ENCODE results near the gene STAU1.

The STAU1 gene, protein sequence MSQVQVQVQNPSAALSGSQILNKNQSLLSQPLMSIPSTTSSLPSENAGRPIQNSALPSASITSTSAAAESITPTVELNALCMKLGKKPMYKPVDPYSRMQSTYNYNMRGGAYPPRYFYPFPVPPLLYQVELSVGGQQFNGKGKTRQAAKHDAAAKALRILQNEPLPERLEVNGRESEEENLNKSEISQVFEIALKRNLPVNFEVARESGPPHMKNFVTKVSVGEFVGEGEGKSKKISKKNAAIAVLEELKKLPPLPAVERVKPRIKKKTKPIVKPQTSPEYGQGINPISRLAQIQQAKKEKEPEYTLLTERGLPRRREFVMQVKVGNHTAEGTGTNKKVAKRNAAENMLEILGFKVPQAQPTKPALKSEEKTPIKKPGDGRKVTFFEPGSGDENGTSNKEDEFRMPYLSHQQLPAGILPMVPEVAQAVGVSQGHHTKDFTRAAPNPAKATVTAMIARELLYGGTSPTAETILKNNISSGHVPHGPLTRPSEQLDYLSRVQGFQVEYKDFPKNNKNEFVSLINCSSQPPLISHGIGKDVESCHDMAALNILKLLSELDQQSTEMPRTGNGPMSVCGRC

DNA sequence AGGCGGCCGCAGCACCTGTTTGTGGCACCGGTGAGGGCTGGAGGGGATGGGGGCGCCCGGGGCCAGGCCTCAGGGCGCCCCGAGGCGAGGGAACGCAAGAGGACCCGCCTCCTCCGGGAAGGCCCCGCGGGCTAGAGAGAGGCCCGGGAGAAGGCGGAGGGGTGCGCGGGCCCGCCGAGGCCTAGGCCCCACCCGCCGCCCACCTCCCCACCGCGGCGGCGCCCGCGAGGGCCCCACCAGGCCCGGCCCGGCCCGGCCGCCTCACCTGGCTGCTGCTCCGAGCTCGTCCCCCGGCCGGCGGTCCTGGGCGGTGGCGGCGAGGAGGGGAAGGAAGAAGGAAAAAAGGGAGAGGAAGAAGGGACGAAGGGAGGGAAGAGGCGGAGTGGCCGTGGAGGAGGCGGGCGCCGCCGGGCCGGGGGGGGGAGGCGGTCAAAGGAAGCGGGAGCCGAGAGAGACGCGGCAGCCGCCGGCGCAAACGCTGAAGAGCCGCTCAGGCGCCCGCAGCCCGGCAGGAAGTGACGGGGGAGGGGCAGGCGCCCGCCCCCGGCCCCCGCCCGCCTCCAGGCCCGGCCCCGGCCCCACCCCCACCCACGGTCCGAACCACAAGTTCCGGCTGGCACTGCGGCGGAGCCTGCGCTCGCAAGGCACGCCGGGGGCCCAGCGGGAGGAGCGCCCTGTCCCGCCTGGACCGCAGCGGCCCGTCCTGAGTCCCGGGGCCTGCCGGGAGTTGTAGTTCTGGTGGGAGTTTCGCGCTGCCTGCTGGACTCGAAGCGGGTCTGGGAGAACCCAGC lies at the start of gene STAU1:
Gene STAU1, minus strand, starts transcription at position 484 of the 791 bp plus-strand sequence. CDS start 22,133 bp downstream, outside the sequence.
- no peak for TF ChIP-seq GATA1 (IDR thresholded peaks at IDR 0.05; ENCODE audit: low read depth, low read length)
- peak; percentile 12 for TF ChIP-seq POLR2A (IDR thresholded peaks at IDR 0.05; ENCODE audit: low read length)

DNA sequence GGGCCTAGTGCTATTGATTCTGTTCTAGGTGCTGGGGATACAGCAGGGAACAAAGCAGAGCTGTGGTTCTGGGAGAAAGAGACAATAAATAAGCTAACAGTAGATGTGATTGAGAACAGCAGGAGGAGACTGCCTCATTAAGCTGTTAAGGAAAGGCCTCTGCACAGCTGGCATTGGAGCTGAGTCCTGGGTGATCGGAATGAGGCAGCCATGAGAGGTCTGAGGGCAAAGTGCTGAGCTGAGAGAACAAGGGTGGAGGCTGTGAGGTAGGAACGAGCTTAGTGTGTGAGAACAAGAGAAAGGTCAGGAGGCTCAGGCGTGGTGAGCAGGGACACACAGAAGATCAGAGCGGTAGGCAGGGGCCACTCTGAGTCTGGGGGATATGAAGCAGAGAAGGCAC lies 49.4 kb upstream of the STAU1 start:
- TF ChIP-seq GATA1 (IDR thresholded peaks at IDR 0.05; ENCODE audit: low read depth, low read length) (no peak), POLR2A (IDR thresholded peaks at IDR 0.05; ENCODE audit: low read length) (no peak)
- DNase-seq, result no peak

More for the DNA sequence above, at the start of gene STAU1:
- DNase-seq, result peak; percentile 96 to 98

DNA sequence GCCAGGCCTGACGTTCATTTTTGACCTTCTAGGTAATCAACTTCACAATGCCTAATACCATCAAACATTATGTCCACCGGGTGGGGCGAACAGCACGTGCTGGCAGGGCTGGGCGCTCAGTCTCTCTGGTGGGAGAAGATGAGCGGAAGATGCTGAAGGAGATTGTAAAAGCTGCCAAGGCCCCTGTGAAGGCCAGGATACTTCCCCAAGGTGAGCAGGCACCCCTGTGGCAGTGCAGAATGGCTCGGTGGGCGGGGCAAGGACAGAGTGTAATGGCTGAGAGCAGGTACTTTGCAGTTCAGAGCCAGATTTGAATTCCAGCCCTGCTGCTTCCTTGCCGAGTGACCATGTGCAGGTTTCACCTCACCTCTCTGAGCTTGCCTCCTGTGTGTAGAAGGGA lies 48.2 kb upstream of the STAU1 start:
- DNase-seq, result no peak
- TF ChIP-seq POLR2A (IDR thresholded peaks at IDR 0.05; ENCODE audit: low read length), result no peak
- TF ChIP-seq GATA1 (IDR thresholded peaks at IDR 0.05; ENCODE audit: low read depth, low read length), result no peak

DNA sequence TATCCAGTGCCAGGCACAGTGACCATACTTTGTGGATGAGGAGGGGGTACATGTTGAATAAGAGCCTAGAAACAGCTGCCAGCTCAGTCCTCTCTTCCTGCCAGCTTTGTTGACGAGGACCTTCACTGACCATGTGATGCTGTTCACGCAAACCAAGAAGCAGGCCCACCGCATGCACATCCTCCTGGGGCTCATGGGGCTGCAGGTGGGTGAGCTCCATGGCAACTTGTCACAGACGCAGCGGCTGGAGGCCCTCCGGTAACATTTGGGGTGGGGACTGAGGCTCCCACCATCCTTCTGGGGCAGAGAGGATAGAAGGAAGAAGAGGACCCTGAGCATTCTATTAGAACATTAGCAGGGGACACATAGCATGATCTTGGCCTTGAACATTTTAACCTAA lies 46.7 kb upstream of the STAU1 start:
- DNase-seq, result no peak
- TF ChIP-seq POLR2A (IDR thresholded peaks at IDR 0.05; ENCODE audit: low read length) (no peak), GATA1 (IDR thresholded peaks at IDR 0.05; ENCODE audit: low read depth, low read length) (no peak)

DNA sequence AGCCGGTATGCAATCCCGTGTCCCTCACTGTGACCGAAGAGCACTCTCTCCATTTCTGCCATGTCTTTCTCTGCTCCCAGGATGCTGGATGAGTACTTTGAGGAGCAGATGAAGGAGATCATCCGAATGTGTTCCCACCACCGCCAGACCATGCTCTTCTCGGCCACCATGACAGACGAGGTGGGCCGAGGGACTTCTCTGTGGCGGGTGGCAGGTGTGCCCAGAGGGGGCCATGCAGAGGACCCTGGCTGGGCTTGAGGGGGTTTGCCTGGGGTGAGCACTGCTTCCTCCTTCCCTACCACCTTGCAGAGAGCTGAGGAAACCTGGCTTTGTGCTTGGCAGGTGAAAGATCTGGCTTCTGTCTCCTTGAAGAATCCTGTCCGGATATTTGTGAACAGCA lies 45.1 kb upstream of the STAU1 start:
- TF ChIP-seq POLR2A (IDR thresholded peaks at IDR 0.05; ENCODE audit: low read length) (no peak), GATA1 (IDR thresholded peaks at IDR 0.05; ENCODE audit: low read depth, low read length) (no peak)
- DNase-seq, result no peak

DNA sequence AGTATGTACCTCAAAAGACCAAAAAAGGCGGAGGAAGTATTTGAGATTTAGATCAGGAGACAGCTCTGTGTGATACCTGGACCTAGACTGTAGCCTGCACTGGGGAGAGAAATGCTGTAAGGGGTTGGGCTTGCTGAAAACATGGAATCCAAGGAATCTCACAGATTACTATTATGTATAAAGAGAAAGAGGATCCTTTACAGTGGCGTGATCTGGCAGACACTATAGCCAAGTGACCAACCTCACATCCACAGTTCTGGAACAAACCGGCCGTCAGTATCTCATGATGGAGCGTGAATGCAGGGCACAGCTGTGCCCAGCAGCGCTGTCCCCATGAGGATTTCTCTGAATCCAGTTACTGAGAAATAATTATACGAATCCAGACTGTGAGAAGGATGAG lies 43.3 kb upstream of the STAU1 start:
- DNase-seq, result no peak
- TF ChIP-seq POLR2A (IDR thresholded peaks at IDR 0.05; ENCODE audit: low read length), result no peak
- no peak for TF ChIP-seq GATA1 (IDR thresholded peaks at IDR 0.05; ENCODE audit: low read depth, low read length)

DNA sequence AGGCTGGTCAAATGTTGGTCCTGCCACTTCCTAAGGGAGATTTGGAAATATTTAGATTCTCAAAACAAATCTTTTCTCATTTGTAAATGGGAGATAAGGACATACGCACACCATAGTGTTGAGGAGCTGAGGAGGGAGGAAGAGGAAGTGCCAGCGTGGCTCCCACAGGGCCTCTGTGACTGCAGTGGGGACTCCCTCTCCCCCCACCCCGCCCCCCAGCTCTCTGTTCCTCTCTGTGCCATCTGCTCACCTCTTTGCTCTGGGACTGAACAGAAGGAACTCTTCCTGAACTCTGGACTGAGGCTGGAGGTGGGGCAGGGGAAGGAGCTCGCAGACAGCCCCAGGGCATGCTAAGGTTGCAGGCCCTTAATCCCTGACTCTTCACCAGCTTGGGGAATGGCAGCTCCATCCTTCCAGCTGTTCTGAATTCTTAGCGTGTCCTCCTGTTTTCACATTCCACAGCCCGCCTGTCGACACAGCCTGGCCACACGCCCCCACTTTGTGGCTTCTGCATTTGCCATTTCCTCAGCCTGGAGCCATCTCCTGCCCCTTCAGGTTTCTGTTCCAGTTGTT lies 42.5 kb upstream of the STAU1 start:
- DNase-seq, result peak in 1 of 2 experiments; percentile 41
- TF ChIP-seq GATA1 (IDR thresholded peaks at IDR 0.05; ENCODE audit: low read depth, low read length), result no peak
- TF ChIP-seq POLR2A (IDR thresholded peaks at IDR 0.05; ENCODE audit: low read length), result no peak

DNA sequence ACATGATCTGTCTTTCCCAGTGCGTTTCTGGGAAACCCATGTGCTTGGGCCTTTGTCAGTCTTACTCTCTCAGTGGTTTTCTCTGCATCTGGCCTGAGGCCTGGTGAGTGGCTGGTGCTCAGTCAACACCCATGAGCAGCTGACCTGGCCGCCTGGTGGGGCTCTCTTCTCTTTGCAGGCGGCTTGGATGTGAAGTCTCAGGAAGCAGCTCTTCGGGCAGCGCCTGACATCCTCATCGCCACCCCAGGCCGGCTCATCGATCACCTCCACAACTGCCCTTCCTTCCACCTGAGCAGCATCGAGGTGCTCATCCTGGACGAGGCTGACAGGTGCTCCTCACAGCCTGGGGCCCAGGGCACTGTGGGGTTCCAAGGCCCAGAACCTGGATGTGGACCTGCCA lies 41.9 kb upstream of the STAU1 start:
- DNase-seq, result peak; percentile 30 to 34
- no peak for TF ChIP-seq GATA1 (IDR thresholded peaks at IDR 0.05; ENCODE audit: low read depth, low read length)
- no peak for TF ChIP-seq POLR2A (IDR thresholded peaks at IDR 0.05; ENCODE audit: low read length)

DNA sequence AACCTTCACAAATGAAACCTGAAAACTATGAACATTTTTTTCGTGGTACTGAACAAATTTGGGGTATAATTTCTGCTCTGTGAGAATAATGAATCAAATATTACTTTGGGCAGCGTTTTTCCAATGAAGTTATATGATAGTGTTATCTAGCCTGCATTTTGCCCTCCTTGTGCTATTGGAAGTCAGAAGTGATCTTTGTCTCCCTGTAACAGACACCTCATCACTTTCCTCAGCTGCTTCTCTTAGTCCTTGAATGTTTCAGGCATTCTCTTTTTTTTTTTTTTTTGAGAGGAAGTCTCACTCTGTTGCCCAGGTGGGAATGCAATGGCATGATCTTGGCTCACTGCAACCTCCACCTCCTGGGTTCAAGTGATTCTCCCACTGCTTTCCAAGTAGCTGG lies 41.2 kb upstream of the STAU1 start:
- TF ChIP-seq POLR2A (IDR thresholded peaks at IDR 0.05; ENCODE audit: low read length) (no peak), GATA1 (IDR thresholded peaks at IDR 0.05; ENCODE audit: low read depth, low read length) (no peak)

DNA sequence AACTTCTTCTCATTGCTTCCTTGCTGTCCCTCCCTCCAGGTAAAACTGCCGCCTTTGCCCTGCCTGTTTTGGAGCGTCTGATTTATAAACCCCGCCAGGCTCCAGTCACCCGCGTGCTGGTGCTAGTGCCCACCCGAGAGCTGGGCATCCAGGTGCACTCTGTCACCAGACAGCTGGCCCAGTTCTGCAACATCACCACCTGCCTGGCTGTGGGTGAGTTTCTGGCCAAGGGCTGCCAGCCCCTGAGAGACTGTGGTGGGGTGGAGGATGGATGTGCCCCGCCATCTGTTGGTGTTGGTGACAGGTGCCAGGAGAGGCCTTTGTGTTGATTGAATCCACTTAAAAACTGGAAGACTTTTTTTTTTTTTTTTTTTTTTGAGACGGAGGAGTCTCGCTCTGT lies 40.5 kb upstream of the STAU1 start:
- no peak for TF ChIP-seq POLR2A (IDR thresholded peaks at IDR 0.05; ENCODE audit: low read length)
- TF ChIP-seq GATA1 (IDR thresholded peaks at IDR 0.05; ENCODE audit: low read depth, low read length), result no peak
- no peak for DNase-seq

More for the DNA sequence above, 41.2 kb upstream of the STAU1 start:
- DNase-seq, result no peak

DNA sequence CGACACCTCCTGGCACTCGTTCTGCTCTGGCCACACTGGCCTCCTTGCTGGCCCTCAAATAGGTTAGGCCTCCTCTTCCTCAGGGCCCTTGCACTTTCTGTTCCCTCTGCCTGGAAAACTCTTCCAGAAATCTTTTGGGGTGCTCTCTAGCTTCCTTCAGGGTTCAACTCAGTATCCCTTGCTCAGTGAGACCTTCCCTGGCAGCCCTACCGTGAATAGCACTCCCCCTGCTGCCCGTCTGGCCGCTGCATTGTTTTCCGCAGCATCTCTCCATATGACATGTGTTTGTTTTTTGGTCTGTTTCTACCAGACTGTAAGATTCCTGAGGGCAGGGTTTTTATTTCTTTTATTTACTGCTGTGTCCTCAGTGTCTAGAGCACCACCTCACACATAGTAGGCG lies 37.8 kb upstream of the STAU1 start:
- TF ChIP-seq POLR2A (IDR thresholded peaks at IDR 0.05; ENCODE audit: low read length) (no peak), GATA1 (IDR thresholded peaks at IDR 0.05; ENCODE audit: low read depth, low read length) (no peak)
- DNase-seq, result no peak

DNA sequence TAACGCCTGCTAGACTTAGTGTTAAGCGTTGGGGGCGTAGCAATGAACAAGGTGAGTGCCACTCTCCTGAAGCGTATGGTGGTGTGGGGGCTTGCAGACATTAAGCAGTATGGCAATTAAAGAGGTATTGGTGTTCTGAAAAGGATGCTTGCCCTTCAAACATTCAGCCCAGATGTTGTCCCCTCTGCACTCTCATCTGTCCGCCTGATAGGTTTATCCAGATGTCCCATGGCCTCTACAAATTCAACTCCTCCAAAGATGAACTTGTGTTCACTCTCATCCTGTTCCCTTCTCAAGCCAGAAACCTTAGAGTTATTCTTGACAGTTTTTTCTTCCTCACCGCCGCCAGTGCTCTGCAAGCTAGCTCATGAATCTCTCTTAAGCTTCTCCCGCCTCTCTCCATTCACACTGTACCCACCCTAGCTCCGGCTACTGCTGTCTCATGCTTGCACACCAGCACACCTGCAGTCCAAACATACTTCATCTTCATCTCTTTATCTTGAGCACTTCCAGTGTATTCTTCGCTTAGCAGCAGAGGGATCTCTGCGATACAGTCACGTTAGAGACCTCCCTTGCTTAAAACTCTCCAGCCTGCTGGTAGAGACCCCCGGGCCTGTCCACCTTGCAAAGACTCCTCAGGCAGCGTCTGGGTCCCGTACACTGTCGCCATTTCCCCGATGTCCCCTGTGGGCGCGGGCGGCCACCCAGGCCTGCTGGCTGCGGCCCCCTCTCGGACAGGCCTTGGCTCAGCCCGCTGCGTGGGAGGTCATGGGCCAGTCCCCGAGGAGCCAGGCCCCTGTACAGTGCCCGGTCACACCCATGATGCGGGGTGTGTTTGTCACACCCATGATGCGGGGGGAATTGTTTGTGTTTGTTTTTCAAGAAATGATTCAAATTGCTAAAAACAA lies 32.0 kb upstream of the STAU1 start:
- DNase-seq, result peak in 1 of 2 experiments; percentile 45
- TF ChIP-seq GATA1 (IDR thresholded peaks at IDR 0.05; ENCODE audit: low read depth, low read length) (no peak), POLR2A (IDR thresholded peaks at IDR 0.05; ENCODE audit: low read length) (no peak)

Data from erythroblast (primary cell).